HepG2 (cell line): ENCODE data around the gene PGAP3. TPM values are rescaled to one million over a fixed set of nuclear protein-coding genes. Genes with fewer than 3 reads are reported as not detected.

Source experiments
- ARNT2 ChIP-seq: sonication (generic); formaldehyde crosslinking; IDR thresholded peaks from 2 replicates; pipeline ENCODE4 v1.8.0; 2022; ENCODE audit warnings: mild to moderate bottlenecking, low read depth, missing genetic modification reagents, moderate library complexity
- CCDC6 ChIP-seq: sonication (generic); formaldehyde crosslinking; IDR thresholded peaks from 2 replicates; pipeline ENCODE4 v1.8.1; 2022; ENCODE audit warnings: mild to moderate bottlenecking, missing genetic modification reagents, moderate library complexity
- CENPBD1 ChIP-seq: sonication (generic); formaldehyde crosslinking; IDR thresholded peaks from 2 replicates; pipeline ENCODE4 v1.8.0; 2022; ENCODE audit warnings: missing genetic modification reagents, low read depth, mild to moderate bottlenecking, borderline replicate concordance
- FIP1L1 ChIP-seq: fragments of 200-400 bp; formaldehyde crosslinking; IDR thresholded peaks from 2 replicates; pipeline ENCODE4 v1.6.1; 2018; ENCODE audit warnings: low read depth, mild to moderate bottlenecking, low read length, moderate library complexity, borderline replicate concordance; ENCODE audit not compliant: insufficient read depth
- FOXC1 ChIP-seq: sonication (generic); formaldehyde crosslinking; IDR thresholded peaks from 2 replicates; pipeline ENCODE4 v1.8.0; 2022; ENCODE audit warnings: mild to moderate bottlenecking, missing genetic modification reagents, borderline replicate concordance
- HNF4A ChIP-seq: sonication (generic); formaldehyde crosslinking; IDR thresholded peaks from 2 replicates; pipeline ENCODE4 v1.4.0; 2020; ENCODE audit warnings: missing genetic modification reagents
- LBX2 ChIP-seq: sonication (generic); formaldehyde crosslinking; IDR thresholded peaks from 2 replicates; pipeline ENCODE4 v1.5.0; 2020; ENCODE audit warnings: missing genetic modification reagents, mild to moderate bottlenecking, borderline replicate concordance
- MAFG ChIP-seq: sonication (generic); formaldehyde crosslinking; IDR thresholded peaks from 2 replicates; pipeline ENCODE4 v1.5.1; 2020; ENCODE audit warnings: mild to moderate bottlenecking, missing genetic modification reagents
- SAP130 ChIP-seq: IDR thresholded peaks from 2 replicates; pipeline ENCODE4 v1.6.1; 2016; ENCODE audit warnings: low read depth
- STAG1 ChIP-seq: sonication (generic); formaldehyde crosslinking; IDR thresholded peaks from 2 replicates; pipeline ENCODE4 v1.4.0; 2020; ENCODE audit warnings: missing genetic modification reagents
- STAT5B ChIP-seq: sonication (generic); formaldehyde crosslinking; IDR thresholded peaks from 2 replicates; pipeline ENCODE4 v1.4.0; 2020; ENCODE audit warnings: missing genetic modification reagents
- TFDP2 ChIP-seq: sonication (generic); formaldehyde crosslinking; IDR thresholded peaks from 2 replicates; pipeline ENCODE4 v1.4.0; 2020; ENCODE audit warnings: missing genetic modification reagents
- U2AF2 ChIP-seq: fragments of 200-400 bp; formaldehyde crosslinking; IDR thresholded peaks from 2 replicates; pipeline ENCODE4 v1.6.1; 2017; ENCODE audit warnings: low read depth, mild to moderate bottlenecking, low read length
- ZBTB4 ChIP-seq: sonication (generic); formaldehyde crosslinking; IDR thresholded peaks from 2 replicates; pipeline ENCODE4 v1.4.0; 2020; ENCODE audit warnings: missing genetic modification reagents, mild to moderate bottlenecking, borderline replicate concordance
- ZFP37 ChIP-seq: sonication (generic); formaldehyde crosslinking; IDR thresholded peaks from 2 replicates; pipeline ENCODE4 v1.4.0; 2020; ENCODE audit warnings: missing genetic modification reagents, borderline replicate concordance
- ZKSCAN1 ChIP-seq: fragments of 150-350 bp; IDR thresholded peaks from 2 replicates; pipeline ENCODE4 v1.6.1; 2014; ENCODE audit warnings: low read length
- ZNF350 ChIP-seq: sonication (generic); formaldehyde crosslinking; IDR thresholded peaks from 2 replicates; pipeline ENCODE4 v1.4.0; 2020; ENCODE audit warnings: mild to moderate bottlenecking, low read depth, missing genetic modification reagents, borderline replicate concordance
- ZNF546 ChIP-seq: sonication (generic); formaldehyde crosslinking; conservative IDR thresholded peaks from 2 replicates; pipeline ENCODE4 v1.8.1; 2023; ENCODE audit warnings: mild to moderate bottlenecking, missing genetic modification reagents
- ZNF574 ChIP-seq: sonication (generic); formaldehyde crosslinking; IDR thresholded peaks from 2 replicates; pipeline ENCODE4 v1.4.0; 2020; ENCODE audit warnings: missing genetic modification reagents
- polyA plus RNA-seq, 8 experiments: library from polyadenylated mRNA; depleted of rRNA in 3 of 8; stranded (reverse) in 7 of 8; unstranded in 1 of 8; fragments of >200 nt; fragmentation: Illumina TruSeq in 4 of 8; extraction: Trizol in 4 of 8; gene quantifications; 2 replicates each; pipeline versions ENCODE4 v1.2.1 to v1.2.3, GENCODE V29; 2011 to 2016; ENCODE audit warnings: low read depth in 4 of 8, missing spikeins in 1 of 8, mixed read lengths in 1 of 8; ENCODE audit not compliant: insufficient read depth in 1 of 8
- total RNA-seq, 5 experiments: library from RNA; depleted of rRNA; stranded (reverse); fragments of >200 nt; fragmentation: Illumina TruSeq; extraction: Trizol; gene quantifications; 2 replicates each; pipeline ENCODE4 v1.2.3, GENCODE V29; 2016; ENCODE audit warnings: low read depth in 1 of 5

PGAP3 gene
- total and polyA plus RNA-seq, 2 of the 13 experiments (the other 11 are each of a cell fraction or from before 2014, with no cell fraction given): 11.9 to 14.6 TPM

- TF ChIP-seq TFDP2: peak; percentile 90
- peak; percentile 67 for TF ChIP-seq STAG1 (CRISPR knock-in tag)
- TF ChIP-seq HNF4A (CRISPR knock-in tag): no peak
- TF ChIP-seq CCDC6 (CRISPR knock-in tag): peak; percentile 82; the same call in 1 of the 2 replicates
- TF ChIP-seq STAT5B (CRISPR knock-in tag): no peak
- TF ChIP-seq MAFG: no peak
- TF ChIP-seq ZNF350: no peak
- no peak for TF ChIP-seq FIP1L1
- no peak for TF ChIP-seq ZKSCAN1
- no peak for TF ChIP-seq ZFP37 (CRISPR knock-in tag)
- TF ChIP-seq U2AF2: no peak
- TF ChIP-seq ZBTB4 (CRISPR knock-in tag): peak; percentile 62; the same call in 1 of the 2 replicates
- peak; percentile 76 for TF ChIP-seq SAP130 (CRISPR knock-in tag)
- TF ChIP-seq ARNT2: peak; percentile 72
- TF ChIP-seq FOXC1 (CRISPR knock-in tag): peak; percentile 79
- TF ChIP-seq LBX2: peak; percentile 71; the same call in 1 of the 2 replicates
- TF ChIP-seq ZNF546 (CRISPR knock-in tag): peak; percentile 83; the same call in 1 of the 2 replicates
- no peak for TF ChIP-seq CENPBD1
- peak; percentile 75 for TF ChIP-seq ZNF574 (CRISPR knock-in tag)
Observed at GRCh38 chr17:39667945-39668924, 19.6 kb downstream of the PGAP3 start, which contains the start of gene PNMT (continued).
